CD4-positive, alpha-beta memory T cell (primary cell): ENCODE measurements around the gene NRDE2. TPM values are rescaled to one million over a fixed set of nuclear protein-coding genes. Genes with fewer than 3 reads are reported as not detected.

ENCODE experiments used
- CTCF ChIA-PET: fragments of 350-600 bp; sonication (Branson Sonifier 250); formaldehyde crosslinking; loops from one replicate; lab custom pipeline; 2021; ENCODE audit warnings: inconsistent platforms; ENCODE audit not compliant: partially characterized antibody; lab: Charles Lee
- POLR2A ChIA-PET: fragments of 350-600 bp; sonication (Branson Sonifier 250); formaldehyde crosslinking; loops from one replicate; lab custom pipeline; 2021; ENCODE audit not compliant: partially characterized antibody; lab: Charles Lee
- DNase-seq, 5 donors: peaks; one replicate each; pipeline versions ENCODE4 v3.0.0 to v3.0.0-alpha.2; 2020 to 2022; ENCODE audit warnings: mixed read lengths in 1 of 5
- H3K27ac ChIP-seq: one replicate; pipeline ENCODE4 v1.7.0; 2013; ENCODE audit warnings: low read depth, low read length
- H3K27me3 ChIP-seq: 2 replicates; pipeline ENCODE4 v1.7.0; 2013; ENCODE audit warnings: mild to moderate bottlenecking, low read length, moderate library complexity; ENCODE audit not compliant: insufficient read depth
- H3K36me3 ChIP-seq: 2 replicates; pipeline ENCODE4 v1.7.0; 2013; ENCODE audit warnings: mild to moderate bottlenecking, low read length, moderate library complexity; ENCODE audit not compliant: insufficient read depth
- H3K4me1 ChIP-seq: 2 replicates; pipeline ENCODE4 v1.7.0; 2013; ENCODE audit warnings: mild to moderate bottlenecking, low read length, moderate library complexity; ENCODE audit not compliant: insufficient read depth
- H3K4me3 ChIP-seq, 2 donors: one replicate each; pipeline ENCODE4 v1.7.0; 2013; ENCODE audit warnings: low read length in 2 of 2, mild to moderate bottlenecking in 1 of 2
- H3K9me3 ChIP-seq, 2 donors: one replicate each; pipeline ENCODE4 v1.7.0; 2013; ENCODE audit warnings: low read length in 2 of 2, control low read depth in 1 of 2; ENCODE audit not compliant: control insufficient read depth in 1 of 2
- H3K27ac Mint-ChIP-seq, 7 donors: one replicate each; pipeline ENCODE4 v1.8.0; 2020 to 2021; ENCODE audit warnings: mixed read lengths in 7 of 7, mild to moderate bottlenecking in 6 of 7, inconsistent platforms in 3 of 7, moderate library complexity in 3 of 7
- H3K27me3 Mint-ChIP-seq, 2 donors: one replicate each; pipeline ENCODE4 v1.8.0; 2020 to 2021; ENCODE audit warnings: mixed read lengths in 2 of 2
- H3K36me3 Mint-ChIP-seq, 2 donors: one replicate each; pipeline ENCODE4 v1.8.0; 2020 to 2021; ENCODE audit warnings: mixed read lengths in 2 of 2, inconsistent platforms in 1 of 2, mild to moderate bottlenecking in 1 of 2
- H3K4me1 Mint-ChIP-seq, 4 donors: one replicate each; pipeline ENCODE4 v1.8.0; 2020 to 2021; ENCODE audit warnings: mixed read lengths in 4 of 4, mild to moderate bottlenecking in 1 of 4
- H3K4me3 Mint-ChIP-seq, 8 donors: one replicate each; pipeline ENCODE4 v1.8.0; 2020 to 2021; ENCODE audit warnings: mixed read lengths in 8 of 8, mild to moderate bottlenecking in 7 of 8, moderate library complexity in 6 of 8, inconsistent platforms in 3 of 8
- H3K9me3 Mint-ChIP-seq, 8 donors: one replicate each; pipeline ENCODE4 v1.8.0; 2020 to 2021; ENCODE audit warnings: mixed read lengths in 8 of 8, mild to moderate bottlenecking in 5 of 8, inconsistent platforms in 3 of 8, moderate library complexity in 1 of 8
- intact Hi-C: fragments of 100-400 bp; cut with micrococcal nuclease; formaldehyde crosslinking; loops from one replicate; pipeline ENCODE4 v1.15.1; 2023
- polyA plus RNA-seq, 2 donors: library from polyadenylated mRNA; unstranded; fragments of 300-500 nt; fragmentation: Illumina TruSeq; gene quantifications; one replicate each; pipeline ENCODE4 v1.2.3, GENCODE V29; 2021
- total RNA-seq, 2 experiments: library from RNA; stranded (reverse); gene quantifications; one replicate each; pipeline ENCODE4 v1.2.3, GENCODE V29; 2021

The NRDE2 gene
- total and polyA plus RNA-seq, 4 experiments from 2014 or later = 4.4 to 32.6 (median 18.5) TPM

GRCh38 chr14:90373887-90374286, 42.1 kb upstream of the NRDE2 start:
- CTCF ChIA-PET = no interaction called here
- no peak overlapping the region for H3K27ac ChIP-seq
- no peak overlapping the region for H3K27ac Mint-ChIP-seq
- no peaks in the 10 kb centered on the region for H3K27me3 ChIP-seq
- H3K36me3 ChIP-seq = no peaks in the 10 kb centered on the region
- H3K4me1 ChIP-seq = no peaks in the 10 kb centered on the region
- H3K27me3 Mint-ChIP-seq = no peaks in the 10 kb centered on the region
- intact Hi-C loops = no loop called here
- no peaks in the 10 kb centered on the region for H3K36me3 Mint-ChIP-seq
- POLR2A ChIA-PET = interaction anchor here (1.0 to 1.1 kb wide), 2 partner anchors 10 to 23 kb away, joined by 3 read pairs; no protein-coding TSS in a partner anchor
- no peak overlapping the region for H3K4me3 ChIP-seq
- no peak overlapping the region for H3K4me3 Mint-ChIP-seq
- peaks cover 0 to 2% (median 1%) of the 10 kb centered on the region in 4 donors for H3K4me1 Mint-ChIP-seq
- no peak for DNase-seq
- H3K9me3 Mint-ChIP-seq = no peaks in the 10 kb centered on the region
- H3K9me3 ChIP-seq = no peaks in the 10 kb centered on the region

- POLR2A ChIA-PET = interaction anchor here (1.2 to 3.7 kb wide), 4 partner anchors 14 to 40 kb away, joined by 5 to 39 read pairs (median 7); partner anchors contain the start of gene CALM1
- no peak overlapping the region for H3K4me3 Mint-ChIP-seq
- Histone ChIP-seq H3K36me3 (no peaks in the 10 kb centered on the region), H3K27ac (no peak overlapping the region), H3K4me3 (no peak overlapping the region), H3K4me1 (no peaks in the 10 kb centered on the region), H3K9me3 (no peaks in the 10 kb centered on the region), H3K27me3 (no peaks in the 10 kb centered on the region)
- intact Hi-C loops = loop anchor here (1.0 kb wide), 3 partner anchors 13 to 150 kb away; no protein-coding TSS in a partner anchor
- peaks cover 0 to 2% (median 1%) of the 10 kb centered on the region in 4 donors for H3K4me1 Mint-ChIP-seq
- peak in 4 of 5 donors; percentile 43 to 51 (median 44) for DNase-seq
- CTCF ChIA-PET = interaction anchor here (0.6 to 5.4 kb wide), 17 partner anchors 10 to 390 kb away, joined by 3 to 62 read pairs (median 4); partner anchors contain the start of gene CALM1
- H3K36me3 Mint-ChIP-seq = no peaks in the 10 kb centered on the region
- no peak overlapping the region for H3K27ac Mint-ChIP-seq
- H3K9me3 Mint-ChIP-seq = no peaks in the 10 kb centered on the region
- no peaks in the 10 kb centered on the region for H3K27me3 Mint-ChIP-seq
Measured at GRCh38 chr14:90368946-90369721, 37.4 kb upstream of the NRDE2 start.

- intact Hi-C loops = no loop called here
- Histone ChIP-seq H3K4me3 (no peak overlapping the region), H3K4me1 (no peaks in the 10 kb centered on the region), H3K9me3 (no peaks in the 10 kb centered on the region), H3K27me3 (no peaks in the 10 kb centered on the region), H3K27ac (no peak overlapping the region), H3K36me3 (no peaks in the 10 kb centered on the region)
- ChIA-PET CTCF (no interaction called here), POLR2A (no interaction called here)
- no peak for DNase-seq
- no peaks in the 10 kb centered on the region for H3K4me1 Mint-ChIP-seq
- H3K9me3 Mint-ChIP-seq = no peaks in the 10 kb centered on the region
- H3K27ac Mint-ChIP-seq = no peak overlapping the region
- H3K36me3 Mint-ChIP-seq = no peaks in the 10 kb centered on the region
- H3K4me3 Mint-ChIP-seq = no peak overlapping the region
- peaks cover 10% of the 10 kb centered on the region in 2 donors for H3K27me3 Mint-ChIP-seq
Measured at GRCh38 chr14:90362558-90362896, 30.8 kb upstream of the NRDE2 start.

DNA sequence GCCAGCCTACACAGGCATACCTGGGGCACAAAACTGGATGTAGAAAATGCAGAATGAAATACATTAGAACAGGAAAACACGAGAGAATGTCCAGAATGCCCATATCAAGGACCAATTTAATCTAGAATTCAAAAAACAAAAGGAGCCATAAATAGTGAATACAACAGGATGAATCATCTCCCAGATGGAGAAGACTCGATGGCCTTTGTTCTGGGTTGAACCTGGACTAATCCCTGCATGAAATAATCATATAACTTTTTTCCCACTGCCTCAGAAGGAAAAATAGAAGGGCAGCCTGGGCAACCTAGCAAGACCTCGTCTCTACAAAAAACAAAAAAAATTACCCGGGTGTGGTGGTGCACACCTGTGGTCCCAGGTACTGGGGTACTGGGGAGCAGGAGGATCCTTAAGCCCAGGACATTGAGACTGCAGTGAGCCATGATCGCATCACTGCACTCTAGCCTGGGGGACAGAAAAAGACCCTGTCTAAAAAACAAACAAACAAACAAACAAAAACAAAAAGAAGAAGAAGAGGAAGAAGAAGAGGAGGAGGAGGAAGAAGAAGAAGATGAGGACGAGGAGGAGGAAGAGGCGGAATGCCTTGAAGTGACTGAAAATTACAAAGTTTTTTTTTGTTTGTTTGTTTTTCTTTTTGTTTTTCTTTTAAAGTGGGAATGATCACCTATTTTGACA, 30.3 kb upstream of the NRDE2 start:
- no peak overlapping the region for H3K4me3 ChIP-seq
- Mint-ChIP-seq H3K4me3 (no peak overlapping the region), H3K9me3 (no peaks in the 10 kb centered on the region), H3K27ac (no peak overlapping the region), H3K27me3 (peaks cover 10% of the 10 kb centered on the region in 2 donors), H3K4me1 (no peaks in the 10 kb centered on the region), H3K36me3 (no peaks in the 10 kb centered on the region)
- no peak for DNase-seq
- POLR2A ChIA-PET = no interaction called here
- H3K9me3 ChIP-seq = no peaks in the 10 kb centered on the region
- no peak overlapping the region for H3K27ac ChIP-seq
- no peaks in the 10 kb centered on the region for H3K36me3 ChIP-seq
- H3K4me1 ChIP-seq = no peaks in the 10 kb centered on the region
- H3K27me3 ChIP-seq = no peaks in the 10 kb centered on the region
- CTCF ChIA-PET = no interaction called here
- intact Hi-C loops = no loop called here

- H3K4me3 Mint-ChIP-seq = no peak overlapping the region
- Histone ChIP-seq H3K4me3 (no peak overlapping the region), H3K4me1 (no peaks in the 10 kb centered on the region), H3K27me3 (no peaks in the 10 kb centered on the region), H3K9me3 (no peaks in the 10 kb centered on the region), H3K27ac (no peak overlapping the region), H3K36me3 (no peaks in the 10 kb centered on the region)
- no peaks in the 10 kb centered on the region for H3K9me3 Mint-ChIP-seq
- H3K27me3 Mint-ChIP-seq = peaks cover 10% of the 10 kb centered on the region in 2 donors
- intact Hi-C loops = no loop called here
- CTCF ChIA-PET = interaction anchor here (1.2 kb wide), 2 partner anchors 10 kb away, joined by 3 read pairs; no protein-coding TSS in a partner anchor
- POLR2A ChIA-PET = no interaction called here
- no peak overlapping the region for H3K27ac Mint-ChIP-seq
- no peak for DNase-seq
- no peaks in the 10 kb centered on the region for H3K4me1 Mint-ChIP-seq
- H3K36me3 Mint-ChIP-seq = no peaks in the 10 kb centered on the region
Measured at GRCh38 chr14:90358359-90358758, 26.6 kb upstream of the NRDE2 start.

GRCh38 chr14:90356925-90357324, 25.2 kb upstream of the NRDE2 start:
- Histone ChIP-seq H3K27ac (no peak overlapping the region), H3K27me3 (no peaks in the 10 kb centered on the region), H3K4me3 (no peak overlapping the region), H3K9me3 (no peaks in the 10 kb centered on the region), H3K4me1 (no peaks in the 10 kb centered on the region), H3K36me3 (no peaks in the 10 kb centered on the region)
- Mint-ChIP-seq H3K36me3 (no peaks in the 10 kb centered on the region), H3K27ac (no peak overlapping the region), H3K4me3 (no peak overlapping the region), H3K9me3 (no peaks in the 10 kb centered on the region), H3K4me1 (no peaks in the 10 kb centered on the region), H3K27me3 (peaks cover 4 to 5% of the 10 kb centered on the region in 2 donors)
- DNase-seq = no peak
- intact Hi-C loops = no loop called here
- POLR2A ChIA-PET = no interaction called here
- CTCF ChIA-PET = no interaction called here
